HEK293T (cell line): Measurements from ENCODE around the gene PRCD.
"Not testable (repeated sequence)": the region's sequence is repeated elsewhere in the genome, so short reads cannot be mapped to it uniquely, and the experiment has no call there.

Experiments used
- CTCF ChIA-PET: fragments of 350-600 bp; formaldehyde crosslinking; extraction: SDS; loops from one replicate; lab custom pipeline; 2021; ENCODE audit warnings: antibody characterized with exemption, inconsistent platforms; lab: Yijun Ruan, JAX
- POLR2A ChIA-PET: fragments of 350-600 bp; formaldehyde crosslinking; extraction: SDS; loops from one replicate; lab custom pipeline; 2020; ENCODE audit warnings: antibody characterized with exemption, inconsistent platforms; lab: Yijun Ruan, JAX
- DNase-seq: peaks from one replicate; pipeline ENCODE4 v3.0.0; 2012; ENCODE audit warnings: mixed read lengths; ENCODE audit errors: extremely low spot score
- ARNT ChIP-seq: fragments of 450-650 bp; IDR thresholded peaks from 2 replicates; pipeline ENCODE4 v1.6.1; 2017; ENCODE audit warnings: mild to moderate bottlenecking
- BHLHE40 ChIP-seq: fragments of 450-650 bp; IDR thresholded peaks from 2 replicates; pipeline ENCODE4 v1.6.1; 2016; ENCODE audit warnings: mild to moderate bottlenecking, moderate library complexity, borderline replicate concordance
- CTBP1 ChIP-seq: fragments of 450-650 bp; IDR thresholded peaks from 2 replicates; pipeline ENCODE4 v1.6.1; 2016; ENCODE audit warnings: borderline replicate concordance
- ELF4 ChIP-seq: fragments of 450-650 bp; IDR thresholded peaks from 2 replicates; pipeline ENCODE4 v1.6.1; 2017; ENCODE audit warnings: antibody characterized with exemption
- FOXA1 ChIP-seq: fragments of 450-650 bp; IDR thresholded peaks from 2 replicates; pipeline ENCODE4 v1.6.1; 2016; ENCODE audit warnings: mild to moderate bottlenecking
- FOXK2 ChIP-seq: fragments of 450-650 bp; IDR thresholded peaks from 2 replicates; pipeline ENCODE4 v1.6.1; 2016; ENCODE audit warnings: mild to moderate bottlenecking
- FOXM1 ChIP-seq: fragments of 450-650 bp; IDR thresholded peaks from 2 replicates; pipeline ENCODE4 v1.6.1; 2017; ENCODE audit warnings: mild to moderate bottlenecking, borderline replicate concordance
- HDGF ChIP-seq: fragments of 450-650 bp; IDR thresholded peaks from 2 replicates; pipeline ENCODE4 v1.6.1; 2017; ENCODE audit warnings: antibody characterized with exemption, borderline replicate concordance
- L3MBTL2 ChIP-seq: fragments of 450-650 bp; conservative IDR thresholded peaks from 2 replicates; pipeline ENCODE4 v1.6.1; 2016; ENCODE audit warnings: mild to moderate bottlenecking
- LEF1 ChIP-seq: fragments of 450-650 bp; IDR thresholded peaks from 2 replicates; pipeline ENCODE4 v1.6.1; 2017; ENCODE audit warnings: mild to moderate bottlenecking, borderline replicate concordance
- NFRKB ChIP-seq: fragments of 450-650 bp; IDR thresholded peaks from 2 replicates; pipeline ENCODE4 v1.6.1; 2016; ENCODE audit warnings: mild to moderate bottlenecking, moderate library complexity
- SP1 ChIP-seq: fragments of 450-650 bp; IDR thresholded peaks from 2 replicates; pipeline ENCODE4 v1.6.1; 2017
- SUZ12 ChIP-seq: fragments of 450-650 bp; IDR thresholded peaks from 2 replicates; pipeline ENCODE4 v1.6.1; 2016; ENCODE audit warnings: mild to moderate bottlenecking
- TARDBP ChIP-seq: fragments of 450-650 bp; IDR thresholded peaks from 2 replicates; pipeline ENCODE4 v1.6.1; 2016
- ZNF384 ChIP-seq: fragments of 450-650 bp; IDR thresholded peaks from 2 replicates; pipeline ENCODE4 v1.6.1; 2016
- TF ChIP-seq, protein P1 (sequence below): fragments of 450-650 bp; IDR thresholded peaks from 2 replicates; pipeline ENCODE4 v1.6.1; 2016

Gene PRCD

DNA sequence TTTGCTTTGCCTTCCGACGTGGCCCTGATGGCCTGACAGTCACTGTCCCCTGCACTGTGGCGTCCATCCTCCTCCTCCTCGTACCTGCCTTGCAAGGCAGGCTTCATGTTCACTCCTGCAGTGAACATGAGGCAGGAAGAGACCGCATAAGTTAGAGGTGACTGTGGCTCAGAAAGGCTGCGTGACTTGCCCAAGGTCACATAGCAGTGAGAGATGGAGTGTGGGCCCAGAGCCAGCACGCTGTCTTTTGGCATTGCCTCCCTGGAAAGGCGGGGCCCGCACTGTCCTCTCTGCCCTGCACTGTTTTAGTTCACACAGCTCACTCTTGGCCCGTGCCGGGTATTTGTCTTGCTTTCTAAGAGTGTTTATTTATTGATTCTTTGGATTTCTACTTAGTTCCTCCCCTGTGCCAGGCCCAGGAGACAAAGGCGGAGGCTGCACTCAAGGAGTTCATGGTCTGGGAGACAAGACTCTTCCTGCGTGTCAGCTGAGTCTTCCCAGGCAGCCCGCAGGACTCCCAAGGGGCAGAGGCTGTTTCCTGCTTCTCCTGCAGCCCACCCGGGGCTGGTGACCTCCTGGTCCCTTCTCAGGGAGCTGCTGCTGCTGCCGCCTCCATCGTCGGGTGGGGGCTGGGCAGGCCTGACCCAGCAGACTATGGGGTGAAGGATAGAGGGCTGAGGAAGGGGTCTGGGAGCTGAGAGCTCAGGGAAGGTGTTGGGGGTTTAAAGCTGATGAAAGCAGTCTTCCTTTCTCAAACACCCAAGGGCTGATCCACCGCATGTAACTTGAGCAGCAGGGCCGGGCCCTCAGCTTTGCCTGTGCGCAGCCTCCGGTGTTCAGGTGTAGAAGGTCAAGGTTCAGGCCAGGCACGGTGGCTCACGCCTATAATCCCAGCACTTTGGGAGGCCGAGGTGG, 15.0 kb upstream of the PRCD start:
- ChIA-PET POLR2A (interaction anchor here (0.7 to 3.3 kb wide), 6 partner anchors 15 to 43 kb away, joined by 3 to 20 read pairs (median 4); partner anchors contain the start of gene PRCD), CTCF (interaction anchor here (1.5 to 5.2 kb wide), 3 partner anchors 21 to 157 kb away, joined by 5 to 37 read pairs (median 14); no protein-coding TSS in a partner anchor)
- DNase-seq: no peak

DNA sequence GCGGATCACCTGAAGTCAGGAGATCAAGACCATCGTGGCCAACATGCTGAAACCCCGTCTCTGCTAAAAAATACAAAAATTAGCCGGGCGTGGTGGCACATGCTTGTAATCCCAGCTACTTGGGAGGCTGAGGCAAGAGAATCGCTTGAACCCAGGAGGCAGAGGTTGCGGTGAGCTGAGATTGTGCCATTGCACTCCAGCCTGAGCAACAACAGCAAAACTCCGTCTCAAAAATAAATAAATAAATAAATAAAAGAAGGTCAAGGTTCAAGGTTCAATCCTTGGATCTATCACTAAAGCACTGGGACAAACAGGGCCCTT, 14.4 kb upstream of the PRCD start:
- DNase-seq: not testable (repeated sequence)
- ChIA-PET CTCF (interaction anchor here (3.1 to 5.2 kb wide), 2 partner anchors 21 to 98 kb away, joined by 14 to 37 read pairs; no protein-coding TSS in a partner anchor), POLR2A (interaction anchor here (0.7 to 3.3 kb wide), 4 partner anchors 15 to 42 kb away, joined by 3 to 20 read pairs (median 7); partner anchors contain the start of gene PRCD)

More for the DNA sequence above, 15.0 kb upstream of the PRCD start:
- TF ChIP-seq LEF1: no peak
- TF ChIP-seq CTBP1: no peak
- TF ChIP-seq, protein P1, sequence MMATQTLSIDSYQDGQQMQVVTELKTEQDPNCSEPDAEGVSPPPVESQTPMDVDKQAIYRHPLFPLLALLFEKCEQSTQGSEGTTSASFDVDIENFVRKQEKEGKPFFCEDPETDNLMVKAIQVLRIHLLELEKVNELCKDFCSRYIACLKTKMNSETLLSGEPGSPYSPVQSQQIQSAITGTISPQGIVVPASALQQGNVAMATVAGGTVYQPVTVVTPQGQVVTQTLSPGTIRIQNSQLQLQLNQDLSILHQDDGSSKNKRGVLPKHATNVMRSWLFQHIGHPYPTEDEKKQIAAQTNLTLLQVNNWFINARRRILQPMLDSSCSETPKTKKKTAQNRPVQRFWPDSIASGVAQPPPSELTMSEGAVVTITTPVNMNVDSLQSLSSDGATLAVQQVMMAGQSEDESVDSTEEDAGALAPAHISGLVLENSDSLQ: no peak
- no peak for TF ChIP-seq FOXM1
- TF ChIP-seq TARDBP: no peak
- TF ChIP-seq HDGF: no peak
- no peak for TF ChIP-seq L3MBTL2
- no peak for TF ChIP-seq ARNT
- TF ChIP-seq ZNF384: no peak
- no peak for TF ChIP-seq FOXA1
- TF ChIP-seq SP1: no peak
- no peak for TF ChIP-seq SUZ12
- no peak for TF ChIP-seq BHLHE40

DNA sequence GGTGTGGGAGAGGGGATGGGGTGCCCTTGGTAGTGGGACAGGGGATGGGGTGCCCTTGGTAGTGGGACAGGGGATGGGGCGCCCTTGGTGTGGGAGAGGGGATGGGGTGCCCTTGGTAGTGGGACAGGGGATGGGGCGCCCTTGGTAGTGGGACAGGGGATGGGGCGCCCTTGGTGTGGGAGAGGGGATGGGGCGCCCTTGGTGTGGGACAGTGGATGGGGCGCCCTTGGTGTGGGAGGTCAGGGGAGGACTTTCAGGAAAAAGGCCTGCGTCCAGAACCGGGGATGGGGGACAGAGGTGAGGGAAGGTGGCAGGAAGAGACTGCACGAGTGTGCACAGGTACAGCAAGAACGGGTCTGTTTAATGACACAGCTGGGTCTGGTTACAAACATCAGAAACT, 12.8 kb upstream of the PRCD start:
- CTCF ChIA-PET: interaction anchor here (4.0 kb wide), 1 partner anchor 13 kb away, joined by 15 read pairs; the partner anchor contains the start of gene PRCD
- not testable (repeated sequence) for DNase-seq
- POLR2A ChIA-PET: interaction anchor here (1.7 to 3.8 kb wide), 4 partner anchors 14 to 145 kb away, joined by 4 to 28 read pairs (median 16); partner anchors contain the start of gene PRCD

DNA sequence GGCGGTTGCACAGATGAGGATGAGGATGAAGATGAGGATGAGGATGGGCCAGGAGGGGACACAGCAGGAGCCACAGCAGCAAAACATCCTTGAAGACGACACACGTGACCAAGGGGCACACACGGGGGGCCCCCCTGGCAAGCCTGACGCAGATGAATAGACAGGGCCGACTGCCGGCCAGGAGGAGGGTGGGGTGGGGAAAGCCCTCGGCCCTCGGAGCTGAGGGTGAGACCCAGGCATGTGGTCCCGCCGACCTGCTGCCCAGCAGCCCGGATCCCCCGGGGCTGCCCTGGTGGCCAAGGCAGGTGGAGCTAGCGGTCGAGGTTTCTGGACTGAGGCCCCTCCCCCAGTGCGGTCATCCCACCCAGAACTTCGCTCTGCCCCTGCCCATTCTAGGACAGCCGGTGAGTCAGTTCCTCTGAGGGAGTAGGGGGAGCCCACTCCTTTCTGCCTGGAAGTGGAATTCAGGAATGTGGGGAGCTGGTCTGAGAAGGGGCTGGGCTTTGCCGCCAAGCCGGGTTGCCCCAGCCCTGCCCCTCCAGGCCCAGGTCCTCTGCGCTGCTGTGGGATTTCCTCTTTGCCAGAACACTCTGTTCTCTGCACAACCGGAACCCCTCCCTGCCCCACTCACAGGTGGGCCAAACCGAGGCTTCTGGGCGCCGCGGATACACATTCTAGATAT, 12.3 kb upstream of the PRCD start:
- CTCF ChIA-PET: interaction anchor here (4.0 kb wide), 1 partner anchor 12 kb away, joined by 15 read pairs; the partner anchor contains the start of gene PRCD
- TF ChIP-seq FOXM1 (no peak), SP1 (no peak), ZNF384 (no peak), ELF4 (no peak), L3MBTL2 (no peak), SUZ12 (no peak), TARDBP (no peak), BHLHE40 (no peak), ARNT (no peak), FOXA1 (no peak), HDGF (no peak), NFRKB (no peak), LEF1 (no peak), FOXK2 (no peak), CTBP1 (no peak)
- TF ChIP-seq, protein P1: no peak
- no peak for DNase-seq
- POLR2A ChIA-PET: interaction anchor here (0.8 to 3.8 kb wide), 7 partner anchors 13 to 144 kb away, joined by 3 to 28 read pairs (median 12); partner anchors contain the start of genes PRCD and UBE2O

DNA sequence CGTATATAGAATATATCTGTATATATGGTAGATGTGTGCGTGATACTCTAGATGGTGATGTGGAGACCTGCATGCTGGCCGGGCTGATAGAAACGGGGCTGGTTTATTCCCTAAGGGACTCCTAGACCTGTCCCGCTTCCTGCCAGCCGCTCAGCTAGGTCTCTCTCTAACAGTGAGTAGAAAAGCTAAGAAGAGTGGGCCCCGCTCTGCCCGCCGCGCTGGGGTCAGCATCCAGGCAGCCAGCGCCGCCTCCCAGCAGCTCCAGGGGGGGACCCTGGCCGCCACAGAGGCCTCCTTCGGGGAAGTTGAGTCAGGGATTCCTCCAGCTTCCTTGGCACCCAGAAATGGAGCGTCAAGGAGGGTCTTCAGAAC, 11.7 kb upstream of the PRCD start:
- CTCF ChIA-PET: interaction anchor here (0.6 to 4.0 kb wide), 6 partner anchors 8 to 139 kb away, joined by 3 to 15 read pairs (median 4); partner anchors contain the start of gene PRCD
- no peak for DNase-seq
- POLR2A ChIA-PET: interaction anchor here (0.8 to 3.8 kb wide), 7 partner anchors 12 to 143 kb away, joined by 3 to 28 read pairs (median 12); partner anchors contain the start of genes PRCD and UBE2O
- TF ChIP-seq TARDBP: no peak

DNA sequence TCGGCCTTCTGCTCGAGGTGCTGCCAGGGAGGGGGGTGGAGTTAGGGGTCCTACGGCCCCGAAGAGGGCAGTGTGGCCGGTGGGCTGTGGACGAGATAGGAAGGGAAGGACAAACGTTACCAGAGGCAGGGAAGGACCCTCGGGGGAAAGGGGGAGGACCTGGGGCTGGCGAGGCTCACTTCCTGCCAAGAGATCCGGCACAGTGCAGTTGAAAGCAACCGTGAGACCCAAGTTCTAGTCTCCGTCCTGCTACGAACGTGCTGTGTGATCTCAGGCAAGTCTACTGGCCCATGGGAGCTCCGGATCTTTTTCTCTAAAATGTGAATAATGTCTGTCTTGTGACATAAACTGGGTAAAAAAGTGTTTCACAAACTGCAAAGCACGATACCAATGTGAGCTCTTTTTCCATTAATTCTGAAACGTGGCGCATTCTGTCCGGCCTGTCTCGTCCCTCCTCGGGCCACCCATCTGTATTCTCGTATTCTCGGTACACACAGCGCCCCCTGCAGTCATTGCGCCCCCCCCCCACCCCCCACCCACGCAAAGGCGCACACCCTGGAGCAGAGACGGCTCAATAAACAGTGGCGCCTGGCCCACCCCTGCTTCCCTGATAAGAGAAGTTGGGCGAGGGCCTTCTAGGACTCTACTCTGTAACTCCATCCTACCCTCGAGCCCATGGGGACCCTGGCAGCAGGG, 11.2 kb upstream of the PRCD start:
- ChIA-PET CTCF (interaction anchor here (0.6 to 4.0 kb wide), 7 partner anchors 9 to 138 kb away, joined by 3 to 15 read pairs (median 4); partner anchors contain the start of gene PRCD), POLR2A (interaction anchor here (1.0 to 3.8 kb wide), 7 partner anchors 12 to 143 kb away, joined by 3 to 28 read pairs (median 12); partner anchors contain the start of genes PRCD and UBE2O)

More for the DNA sequence above, 11.2 kb upstream of the PRCD start:
- TF ChIP-seq ELF4: no peak
- TF ChIP-seq TARDBP: no peak
- no peak for TF ChIP-seq SP1
- no peak for TF ChIP-seq BHLHE40
- TF ChIP-seq HDGF: no peak
- no peak for TF ChIP-seq L3MBTL2
- no peak for TF ChIP-seq NFRKB
- no peak for DNase-seq
